GM12878 (cell line): Measurements from ENCODE around the gene RIMBP2. TPM values are rescaled to one million over a fixed set of nuclear protein-coding genes. Genes with fewer than 3 reads are reported as not detected.

ENCODE experiments used
- ATAC-seq: fragments of 200-7000 bp; cut with Tn5 transposase; 3 replicates; pipeline ENCODE4 v1.9.1; 2020; ENCODE audit warnings: mild to moderate bottlenecking, moderate library complexity
- BruUV-seq: library from RNA; stranded (reverse); fragments of 400-500 nt; replicated peaks from 2 replicates; lab custom pipeline; 2021; lab: Mats Ljungman, UMichigan
- CTCF ChIA-PET: fragments of 300-600 bp; sonication (Branson Sonifier 250); formaldehyde crosslinking; extraction: SDS; loops from one replicate; lab custom pipeline; 2021; ENCODE audit warnings: inconsistent platforms; lab: Yijun Ruan, JAX
- POLR2A ChIA-PET: fragments of 350-600 bp; formaldehyde crosslinking; extraction: SDS; loops from one replicate; lab custom pipeline; 2021; ENCODE audit warnings: inconsistent platforms; lab: Charles Lee
- RAD21 ChIA-PET: fragments of 300-600 bp; sonication (Branson Sonifier 250); formaldehyde crosslinking; loops from one replicate; lab custom pipeline; 2023; ENCODE audit warnings: antibody characterized with exemption; ENCODE audit not compliant: unreplicated experiment; lab: Charles Lee
- SMC1A ChIA-PET: fragments of 300-600 bp; sonication (Branson Sonifier 250); formaldehyde crosslinking; loops from one replicate; lab custom pipeline; 2023; ENCODE audit not compliant: unreplicated experiment, uncharacterized antibody; lab: Charles Lee
- DNase-seq: peaks from one replicate; pipeline ENCODE4 v3.0.0-alpha.2; 2011; ENCODE audit warnings: low read depth, low spot score
- FAIRE-seq: peaks from 3 replicates; lab custom pipeline; 2011; peaks lifted over from hg19 to GRCh38; lab: Jason Lieb, UNC
- H2AFZ ChIP-seq: 2 replicates; pipeline ENCODE4 v1.6.0; 2011; ENCODE audit warnings: low read depth, low read length, control low read depth; ENCODE audit not compliant: control insufficient read depth
- H3K27ac ChIP-seq: 2 replicates; pipeline ENCODE4 v1.5.1; 2011; ENCODE audit warnings: control low read depth; ENCODE audit not compliant: control insufficient read depth, insufficient read depth
- H3K27me3 ChIP-seq, 2 experiments: replicated peaks in 1 of 2; 2 replicates each; pipeline versions ENCODE4 v1.6.0 to v1.6.1; 2011; ENCODE audit warnings: low read length in 1 of 2; ENCODE audit not compliant: control insufficient read depth in 2 of 2, insufficient read depth in 2 of 2
- H3K36me3 ChIP-seq, 2 experiments: 2 replicates each; pipeline ENCODE4 v1.5.1; 2011; ENCODE audit warnings: low read length in 1 of 2; ENCODE audit not compliant: control insufficient read depth in 2 of 2, insufficient read depth in 2 of 2
- H3K4me1 ChIP-seq: 2 replicates; pipeline ENCODE4 v1.6.1; 2011; ENCODE audit warnings: mild to moderate bottlenecking, low read length, moderate library complexity, mixed read lengths; ENCODE audit not compliant: control insufficient read depth, insufficient read depth
- H3K4me2 ChIP-seq: 2 replicates; pipeline ENCODE4 v1.6.0; 2011; ENCODE audit warnings: control low read depth; ENCODE audit not compliant: control insufficient read depth, insufficient read depth
- H3K4me3 ChIP-seq: fragments of 200-600 bp; sonication (generic); 2 replicates; pipeline ENCODE4 v1.5.1; 2016
- H3K79me2 ChIP-seq: 2 replicates; pipeline ENCODE4 v1.6.0; 2011; ENCODE audit warnings: low read length; ENCODE audit not compliant: control insufficient read depth, insufficient read depth
- H3K9ac ChIP-seq: 2 replicates; pipeline ENCODE4 v1.8.0; 2011; ENCODE audit warnings: low read length, control low read depth, mixed read lengths; ENCODE audit not compliant: control insufficient read depth, insufficient read depth
- H3K9me3 ChIP-seq: replicated peaks from 3 replicates; pipeline ENCODE4 v1.5.1; 2011; ENCODE audit warnings: mild to moderate bottlenecking, low read length; ENCODE audit not compliant: control insufficient read depth, insufficient read depth
- H4K20me1 ChIP-seq: 2 replicates; pipeline ENCODE4 v1.6.0; 2011; ENCODE audit not compliant: control insufficient read depth, insufficient read depth
- ATF2 ChIP-seq: IDR thresholded peaks from 2 replicates; pipeline ENCODE4 v1.6.1; 2012; ENCODE audit warnings: low read length, inconsistent platforms
- E2F4 ChIP-seq: IDR thresholded peaks from 2 replicates; pipeline ENCODE4 v1.6.1; 2012; ENCODE audit warnings: low read depth, low read length, improper control_type of control experiment
- ZNF217 ChIP-seq: fragments of 450-650 bp; IDR thresholded peaks from 2 replicates; pipeline ENCODE4 v1.6.1; 2017; ENCODE audit warnings: antibody characterized with exemption, mild to moderate bottlenecking
- WGBS: methylation state at CpG from one replicate; pipeline ENCODE4 v1.1.6; 2016; ENCODE audit warnings: low lambda C conversion rate; ENCODE audit not compliant: insufficient replicate concordance, insufficient coverage; ENCODE audit errors: missing lambda C conversion rate; 5-methylcytosine and 5-hydroxymethylcytosine counted together
- in situ Hi-C: fragments of 300-500 bp; cut with MboI; formaldehyde crosslinking; loops from 9 replicates; pipeline ENCODE4 v1.14.3; 2018; ENCODE audit warnings: mixed read lengths
- intact Hi-C: fragments of 100-400 bp; cut with micrococcal nuclease; formaldehyde crosslinking; loops from one replicate; pipeline ENCODE4 v1.14.2; 2022; ENCODE audit not compliant: unreplicated experiment
- polyA plus RNA-seq, 11 experiments: library from polyadenylated mRNA; depleted of rRNA in 4 of 11; unstranded in 6 of 11; stranded (reverse) in 5 of 11; fragments of >200 nt; fragmentation: Nextera tagmentation in 4 of 11; fragmentation: Illumina TruSeq in 1 of 11; extraction: Ambion mirVana in 4 of 11; extraction: Trizol in 1 of 11; gene quantifications; 1 replicate in 1 of 11; 2 replicates in 10 of 11; pipeline versions ENCODE4 v1.2.1 to v1.2.3, GENCODE V29; 2011 to 2016; ENCODE audit warnings: inconsistent platforms in 2 of 11, missing spikeins in 2 of 11, low read depth in 1 of 11
- total RNA-seq, 4 experiments: library from RNA; depleted of rRNA in 3 of 4; stranded (reverse); fragments of >200 nt in 3 of 4; fragmentation: Illumina TruSeq in 1 of 4; extraction: Trizol in 1 of 4; gene quantifications; 2 replicates each; pipeline versions ENCODE4 v1.2.1 to v1.2.3, GENCODE V29; 2013 to 2021

Gene RIMBP2
- total and polyA plus RNA-seq, 10 of the 15 experiments (the other 5 are each of a cell fraction or from before 2014, with no cell fraction given) = 0.04 to 2.9 (median 0.07) TPM; not detected in 1

- H3K36me3 ChIP-seq = no peaks in the 10 kb centered on the region
- H3K4me1 ChIP-seq = peaks cover 4% of the 10 kb centered on the region; the same call in 1 of the 2 replicates
- in situ Hi-C loops = no loop called here
- no peak overlapping the region for H2AFZ ChIP-seq
- no TSS peak for BruUV-seq
- no peak overlapping the region for H3K9ac ChIP-seq
- SMC1A ChIA-PET = interaction anchor here (2.2 kb wide), 1 partner anchor 8 kb away, joined by 12 read pairs; no protein-coding TSS in a partner anchor
- FAIRE-seq (no peak), ATAC-seq (no peak)
- TF ChIP-seq E2F4 = no peak
- TF ChIP-seq ZNF217 = no peak
- TF ChIP-seq ATF2 = 0 out of 2 replicates have a peak, but pooled peaks have one; percentile 4
- TF ChIP-seq, all 136 proteins: peak for 1
- RAD21 ChIA-PET = interaction anchor here (1.4 to 2.0 kb wide), 3 partner anchors 8 to 88 kb away, joined by 3 to 9 read pairs (median 7); no protein-coding TSS in a partner anchor
- no peak for DNase-seq
- Histone ChIP-seq H3K79me2 (no peaks in the 10 kb centered on the region), H3K4me3 (no peak overlapping the region), H3K9me3 (peaks cover 8% of the 10 kb centered on the region), H4K20me1 (no peaks in the 10 kb centered on the region), H3K27me3 (no peaks in the 10 kb centered on the region), H3K27ac (no peak overlapping the region), H3K4me2 (no peak overlapping the region)
- intact Hi-C loops = no loop called here
- 14% methylated on average over 9 of the region's 9 CpGs for WGBS
- POLR2A ChIA-PET = no interaction called here
- CTCF ChIA-PET = interaction anchor here (0.6 kb wide), 1 partner anchor 20 kb away, joined by 3 read pairs; no protein-coding TSS in a partner anchor
Observed at GRCh38 chr12:130569521-130569920, 146.6 kb downstream of the RIMBP2 start.
